Activated CD8-positive, alpha-beta T cell treated with anti-CD3 and anti-CD28 coated beads, Interleukin-2, amount 10 ng/mL, durations not matched to agents 7 days and 5 days (primary cell): Measurements from ENCODE around the gene TFAM. TPM values are rescaled to one million over a fixed set of nuclear protein-coding genes. Genes with fewer than 3 reads are reported as not detected.

Experiments used
- ATAC-seq: fragments of 150-1000 bp; cut with Tn5 transposase; one replicate; pipeline ENCODE4 v1.10.0; 2021; ENCODE audit warnings: moderate library complexity
- CTCF ChIA-PET: fragments of 350-600 bp; sonication (Branson Sonifier 250); formaldehyde crosslinking; loops from one replicate; lab custom pipeline; 2021; ENCODE audit warnings: antibody characterized with exemption; lab: Charles Lee
- POLR2A ChIA-PET: fragments of 350-600 bp; sonication (Branson Sonifier 250); formaldehyde crosslinking; loops from one replicate; lab custom pipeline; 2021; ENCODE audit warnings: antibody characterized with exemption; lab: Charles Lee
- DNase-seq: peaks from one replicate; pipeline ENCODE4 v3.0.0-alpha.2; 2020
- H3K27ac Mint-ChIP-seq: one replicate; pipeline ENCODE4 v1.8.0; 2021; ENCODE audit warnings: mild to moderate bottlenecking, mixed read lengths
- H3K27me3 Mint-ChIP-seq: one replicate; pipeline ENCODE4 v1.8.0; 2021; ENCODE audit warnings: low read depth, mixed read lengths
- H3K36me3 Mint-ChIP-seq: one replicate; pipeline ENCODE4 v1.8.0; 2021; ENCODE audit warnings: low read depth, mixed read lengths
- H3K4me1 Mint-ChIP-seq: one replicate; pipeline ENCODE4 v1.8.0; 2021; ENCODE audit warnings: low read depth, mixed read lengths
- H3K4me3 Mint-ChIP-seq: one replicate; pipeline ENCODE4 v1.8.0; 2021; ENCODE audit warnings: mild to moderate bottlenecking, mixed read lengths
- H3K9me3 Mint-ChIP-seq: one replicate; pipeline ENCODE4 v1.8.0; 2022; ENCODE audit warnings: mixed read lengths; ENCODE audit not compliant: insufficient read depth
- total RNA-seq, 2 experiments: library from RNA; stranded (reverse); gene quantifications; one replicate each; pipeline ENCODE4 v1.2.3, GENCODE V29; 2021

The TFAM gene
- total RNA-seq, 2 experiments from 2014 or later, result 64.1 to 67.2 TPM

DNA sequence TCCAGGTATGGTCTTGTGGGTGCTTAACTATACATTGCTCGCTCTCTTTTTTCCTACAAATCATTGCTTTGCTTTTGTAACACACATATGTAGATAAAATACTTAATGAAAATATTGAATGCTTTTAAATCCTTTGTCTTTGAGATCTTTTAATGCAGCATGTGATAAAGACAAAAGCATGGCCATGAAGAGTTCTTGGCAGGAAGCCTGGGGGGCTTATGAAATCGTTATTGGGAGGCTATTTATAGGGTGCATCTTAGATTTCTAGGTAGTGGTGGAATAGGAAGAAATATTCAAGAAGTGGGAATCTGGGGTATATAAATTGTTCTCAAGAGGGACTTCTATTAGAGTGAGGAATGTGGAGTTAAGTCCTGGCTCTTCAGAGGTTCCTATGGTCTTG lies 28.5 kb upstream of the TFAM start:
- Mint-ChIP-seq H3K4me1 (peaks cover 16% of the 10 kb centered on the region), H3K9me3 (no peaks in the 10 kb centered on the region), H3K4me3 (no peak overlapping the region), H3K27me3 (no peaks in the 10 kb centered on the region), H3K36me3 (peaks cover 3% of the 10 kb centered on the region), H3K27ac (no peak overlapping the region)
- ChIA-PET POLR2A (no interaction called here), CTCF (no interaction called here)
- DNase-seq (no peak), ATAC-seq (no peak)

DNA sequence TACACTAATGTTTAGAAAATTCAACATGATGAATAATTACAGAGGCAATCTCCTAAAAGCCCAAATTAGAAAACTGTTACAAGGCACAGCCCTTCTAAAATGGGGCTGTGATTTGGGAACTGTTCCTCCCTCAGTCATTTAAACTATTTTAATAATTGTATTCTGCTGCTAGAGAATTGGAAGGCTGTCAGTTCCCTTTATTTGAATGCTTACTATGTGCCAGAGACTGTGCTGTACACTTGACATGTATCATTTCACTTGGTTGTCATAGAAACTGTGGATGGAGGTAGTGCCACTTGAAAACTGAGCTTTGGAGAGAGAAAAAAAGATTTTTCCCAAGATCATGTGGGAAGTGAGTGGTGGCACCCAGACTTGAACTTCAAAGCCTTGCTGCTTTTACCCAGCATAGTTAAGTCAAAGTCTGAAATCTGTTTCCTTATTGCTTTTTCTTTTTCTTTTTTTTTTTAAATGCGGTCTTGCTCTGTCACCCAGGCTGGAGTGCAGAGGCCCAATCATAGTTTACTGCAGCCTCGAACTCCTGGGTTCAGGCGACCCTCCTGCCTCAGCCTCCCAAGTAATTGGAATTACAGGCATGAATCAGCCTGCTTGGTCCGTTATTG lies 26.8 kb upstream of the TFAM start:
- Mint-ChIP-seq H3K27ac (no peak overlapping the region), H3K36me3 (peaks cover 3% of the 10 kb centered on the region), H3K9me3 (no peaks in the 10 kb centered on the region), H3K27me3 (no peaks in the 10 kb centered on the region), H3K4me3 (no peak overlapping the region), H3K4me1 (peaks cover 16% of the 10 kb centered on the region)
- ATAC-seq (no peak), DNase-seq (no peak)
- POLR2A ChIA-PET, result no interaction called here
- CTCF ChIA-PET, result no interaction called here

DNA sequence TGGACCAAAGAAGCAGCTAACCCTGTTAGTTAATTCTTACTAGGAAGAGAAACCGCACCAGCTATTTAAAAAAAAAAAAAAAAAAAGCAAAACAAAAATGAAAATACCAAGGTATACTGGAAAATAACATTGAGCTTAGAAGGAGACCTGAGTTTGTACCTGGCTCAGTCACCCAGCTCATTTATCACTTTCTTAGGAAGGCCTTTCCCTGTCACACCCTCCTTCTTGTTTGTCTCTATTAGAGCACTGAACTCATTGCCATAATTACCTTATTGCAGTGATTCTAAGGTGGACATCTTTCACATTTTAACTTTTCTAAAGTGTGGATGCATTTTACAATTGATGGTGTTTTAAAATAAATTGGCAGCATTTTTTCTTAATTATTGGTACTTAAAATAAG lies 26.3 kb upstream of the TFAM start:
- Mint-ChIP-seq H3K27ac (no peak overlapping the region), H3K4me3 (no peak overlapping the region), H3K36me3 (peaks cover 5% of the 10 kb centered on the region), H3K4me1 (peaks cover 16% of the 10 kb centered on the region), H3K9me3 (no peaks in the 10 kb centered on the region), H3K27me3 (no peaks in the 10 kb centered on the region)
- ATAC-seq, result no peak
- DNase-seq, result no peak
- CTCF ChIA-PET, result no interaction called here
- POLR2A ChIA-PET, result no interaction called here

DNA sequence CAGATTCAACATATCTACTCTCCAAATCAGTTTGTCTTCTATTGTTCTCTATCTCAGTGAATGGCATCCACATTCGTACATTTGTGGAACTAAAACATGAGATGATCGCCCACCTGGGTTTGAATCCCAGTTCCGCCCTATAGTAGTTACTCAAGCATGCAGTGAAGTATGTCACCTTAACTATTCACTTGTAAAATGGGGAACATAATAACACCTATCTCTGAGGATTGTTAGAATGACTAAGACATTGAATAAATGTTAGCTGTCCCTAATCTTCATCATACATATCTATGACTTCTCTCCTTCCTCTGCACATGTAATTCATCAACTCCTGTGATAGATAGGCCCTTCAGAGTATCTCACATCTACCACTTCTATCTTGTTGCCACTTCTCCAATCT lies 25.7 kb upstream of the TFAM start:
- no peak overlapping the region for H3K27ac Mint-ChIP-seq
- H3K36me3 Mint-ChIP-seq, result peaks cover 8% of the 10 kb centered on the region
- no peaks in the 10 kb centered on the region for H3K27me3 Mint-ChIP-seq
- no peak for ATAC-seq
- no peak for DNase-seq
- H3K4me3 Mint-ChIP-seq, result no peak overlapping the region
- ChIA-PET CTCF (interaction anchor here (1.5 kb wide), 1 partner anchor 25 kb away, joined by 6 read pairs; the partner anchor contains the start of gene TFAM), POLR2A (no interaction called here)
- H3K4me1 Mint-ChIP-seq, result peaks cover 16% of the 10 kb centered on the region
- no peaks in the 10 kb centered on the region for H3K9me3 Mint-ChIP-seq

DNA sequence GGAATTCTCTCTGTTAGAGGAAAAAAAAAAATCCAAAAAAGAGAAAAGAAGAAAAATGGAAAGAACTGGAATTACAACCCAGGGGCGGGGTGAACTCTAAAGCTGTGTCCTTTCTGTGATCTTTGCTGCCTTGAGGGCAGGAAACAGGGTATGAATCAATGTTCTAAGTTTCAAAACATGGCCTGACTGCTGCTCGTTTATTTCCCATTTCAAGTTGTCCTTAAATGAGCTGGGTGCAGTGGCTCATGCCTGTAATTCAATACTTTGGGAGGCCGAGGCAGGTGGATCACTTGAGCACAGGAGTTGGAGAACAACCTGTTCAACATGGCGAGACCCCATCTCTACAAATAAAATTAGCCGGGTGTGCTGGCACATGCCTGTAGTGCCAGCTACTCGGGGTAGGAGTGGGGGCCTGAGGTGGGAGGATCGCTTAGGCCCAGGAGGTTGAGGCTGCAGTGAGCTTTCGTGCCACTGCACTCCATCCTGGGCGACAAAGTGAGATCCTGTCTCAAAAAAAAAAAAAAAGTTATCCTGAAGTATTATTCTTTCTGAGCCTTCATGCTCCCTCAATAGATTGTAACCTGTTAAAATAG lies 24.7 kb upstream of the TFAM start:
- Mint-ChIP-seq H3K4me1 (peaks cover 16% of the 10 kb centered on the region), H3K27me3 (no peaks in the 10 kb centered on the region), H3K4me3 (no peak overlapping the region), H3K27ac (no peak overlapping the region), H3K9me3 (no peaks in the 10 kb centered on the region), H3K36me3 (peaks cover 8% of the 10 kb centered on the region)
- ATAC-seq (no peak), DNase-seq (no peak)
- ChIA-PET CTCF (interaction anchor here (0.7 to 1.5 kb wide), 2 partner anchors 24 to 314 kb away, joined by 3 to 6 read pairs; partner anchors contain the start of gene TFAM), POLR2A (interaction anchor here (1.4 kb wide), 1 partner anchor 24 kb away, joined by 3 read pairs; no protein-coding TSS in a partner anchor)

DNA sequence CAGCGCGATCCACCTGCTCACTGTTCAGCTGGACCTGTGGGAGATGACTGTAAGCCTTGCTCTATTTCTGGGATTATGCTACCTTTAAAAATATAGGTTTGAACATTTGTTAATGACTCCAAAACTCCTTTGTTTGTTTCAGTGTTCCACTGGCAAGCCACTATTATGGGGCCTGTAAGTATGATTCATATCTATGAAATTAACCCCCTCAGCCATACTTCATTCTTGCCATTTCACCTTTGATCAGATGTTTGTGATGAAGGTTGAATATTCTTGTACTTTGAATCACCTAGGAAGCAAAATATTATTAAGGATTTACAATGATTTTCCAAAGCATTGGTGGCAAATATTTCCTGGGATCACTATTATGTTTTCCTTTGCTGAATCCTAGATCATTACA lies 23.9 kb upstream of the TFAM start:
- no peaks in the 10 kb centered on the region for H3K9me3 Mint-ChIP-seq
- peaks cover 8% of the 10 kb centered on the region for H3K36me3 Mint-ChIP-seq
- H3K27me3 Mint-ChIP-seq, result no peaks in the 10 kb centered on the region
- H3K27ac Mint-ChIP-seq, result no peak overlapping the region
- H3K4me3 Mint-ChIP-seq, result no peak overlapping the region
- CTCF ChIA-PET, result interaction anchor here (0.7 kb wide), 1 partner anchor 313 kb away, joined by 3 read pairs; no protein-coding TSS in a partner anchor
- POLR2A ChIA-PET, result interaction anchor here (1.4 kb wide), 1 partner anchor 23 kb away, joined by 3 read pairs; no protein-coding TSS in a partner anchor
- no peak for ATAC-seq
- H3K4me1 Mint-ChIP-seq, result peaks cover 16% of the 10 kb centered on the region
- no peak for DNase-seq

DNA sequence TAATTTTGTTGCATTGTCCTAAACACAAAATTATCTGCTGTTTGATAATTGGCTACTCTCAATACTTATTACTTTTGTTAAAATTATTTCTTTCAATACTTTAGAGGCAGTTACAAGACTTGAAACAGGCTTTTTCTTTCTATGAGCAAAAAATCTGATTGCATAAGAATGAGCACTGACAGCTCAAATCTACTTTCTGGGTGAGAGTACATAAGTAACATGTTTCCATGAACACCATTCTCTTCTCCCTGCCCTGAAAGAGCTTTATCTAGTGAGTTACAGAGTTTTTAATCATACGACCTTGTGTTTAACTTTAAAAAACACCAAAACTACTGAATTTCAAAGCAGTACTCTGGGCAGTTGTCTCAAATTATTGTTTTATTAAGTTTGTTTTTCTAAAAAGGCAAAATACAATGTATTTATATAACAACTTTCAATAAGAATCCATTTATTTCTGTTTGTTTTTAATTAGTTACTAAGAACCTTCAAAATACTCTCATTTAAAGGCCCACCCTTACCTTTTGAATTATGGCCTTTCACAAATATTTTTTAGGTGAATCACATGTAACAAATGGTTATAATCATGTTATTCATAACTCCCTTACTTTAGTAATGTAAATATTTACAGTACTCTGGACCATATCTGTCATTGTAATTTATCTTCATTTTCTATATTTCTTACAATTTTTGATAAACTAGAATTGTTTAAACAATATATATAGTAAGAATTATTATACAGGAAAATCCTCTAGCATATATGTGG lies 23.0 kb upstream of the TFAM start:
- POLR2A ChIA-PET, result no interaction called here
- no peak overlapping the region for H3K27ac Mint-ChIP-seq
- no peaks in the 10 kb centered on the region for H3K9me3 Mint-ChIP-seq
- ATAC-seq (no peak), DNase-seq (no peak)
- peaks cover 8% of the 10 kb centered on the region for H3K36me3 Mint-ChIP-seq
- H3K4me1 Mint-ChIP-seq, result peaks cover 16% of the 10 kb centered on the region
- no peaks in the 10 kb centered on the region for H3K27me3 Mint-ChIP-seq
- CTCF ChIA-PET, result no interaction called here
- H3K4me3 Mint-ChIP-seq, result no peak overlapping the region

DNA sequence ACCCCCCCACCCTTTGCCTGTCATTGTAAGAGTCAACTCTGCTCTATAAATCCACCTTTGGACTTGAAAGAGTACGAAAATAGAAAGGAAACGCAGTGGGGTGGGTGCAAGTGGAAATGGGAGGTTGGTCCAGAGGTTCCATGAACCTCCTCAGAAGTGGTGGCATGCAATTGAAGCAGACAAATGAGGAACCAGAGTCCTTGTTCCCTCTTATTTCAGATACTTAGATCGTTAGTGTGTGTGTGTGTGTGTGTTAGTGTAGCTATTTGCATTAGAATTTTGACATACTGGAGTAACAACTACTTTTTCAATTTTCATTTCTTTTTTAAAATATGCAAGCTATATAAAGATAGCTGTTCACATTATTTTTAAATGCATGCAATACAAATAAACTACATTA lies 18.1 kb upstream of the TFAM start:
- H3K9me3 Mint-ChIP-seq, result no peaks in the 10 kb centered on the region
- H3K36me3 Mint-ChIP-seq, result peaks cover 5% of the 10 kb centered on the region
- H3K27me3 Mint-ChIP-seq, result no peaks in the 10 kb centered on the region
- no peak for ATAC-seq
- POLR2A ChIA-PET, result no interaction called here
- no peaks in the 10 kb centered on the region for H3K4me1 Mint-ChIP-seq
- H3K27ac Mint-ChIP-seq, result no peak overlapping the region
- CTCF ChIA-PET, result interaction anchor here (1.1 kb wide), 1 partner anchor 18 kb away, joined by 3 read pairs; the partner anchor contains the start of gene TFAM
- no peak overlapping the region for H3K4me3 Mint-ChIP-seq
- no peak for DNase-seq

DNA sequence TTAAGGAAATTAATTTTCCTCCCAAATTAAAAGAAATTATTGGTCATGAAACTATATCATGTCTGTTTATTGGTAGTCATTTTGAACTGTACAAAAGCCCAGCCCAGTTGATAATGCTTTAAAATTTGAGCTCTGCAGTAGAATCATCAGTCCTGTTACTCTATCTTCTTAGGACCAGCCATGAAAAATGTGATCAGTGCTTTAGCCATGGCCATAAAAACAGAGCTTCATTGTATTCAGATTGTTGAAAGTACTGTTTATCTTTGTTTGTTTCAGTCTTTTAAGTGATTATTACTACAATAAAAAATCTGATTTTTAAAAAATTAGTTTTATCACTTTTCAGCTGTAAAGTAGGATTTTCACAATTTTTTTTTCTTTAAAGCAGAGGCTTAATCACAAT lies 13.7 kb upstream of the TFAM start:
- no peaks in the 10 kb centered on the region for H3K4me1 Mint-ChIP-seq
- no peaks in the 10 kb centered on the region for H3K36me3 Mint-ChIP-seq
- ATAC-seq, result no peak
- CTCF ChIA-PET, result interaction anchor here (1.6 kb wide), 1 partner anchor 14 kb away, joined by 5 read pairs; the partner anchor contains the start of gene TFAM
- no peak overlapping the region for H3K4me3 Mint-ChIP-seq
- POLR2A ChIA-PET, result no interaction called here
- H3K27me3 Mint-ChIP-seq, result no peaks in the 10 kb centered on the region
- DNase-seq, result no peak
- no peak overlapping the region for H3K27ac Mint-ChIP-seq
- H3K9me3 Mint-ChIP-seq, result no peaks in the 10 kb centered on the region

DNA sequence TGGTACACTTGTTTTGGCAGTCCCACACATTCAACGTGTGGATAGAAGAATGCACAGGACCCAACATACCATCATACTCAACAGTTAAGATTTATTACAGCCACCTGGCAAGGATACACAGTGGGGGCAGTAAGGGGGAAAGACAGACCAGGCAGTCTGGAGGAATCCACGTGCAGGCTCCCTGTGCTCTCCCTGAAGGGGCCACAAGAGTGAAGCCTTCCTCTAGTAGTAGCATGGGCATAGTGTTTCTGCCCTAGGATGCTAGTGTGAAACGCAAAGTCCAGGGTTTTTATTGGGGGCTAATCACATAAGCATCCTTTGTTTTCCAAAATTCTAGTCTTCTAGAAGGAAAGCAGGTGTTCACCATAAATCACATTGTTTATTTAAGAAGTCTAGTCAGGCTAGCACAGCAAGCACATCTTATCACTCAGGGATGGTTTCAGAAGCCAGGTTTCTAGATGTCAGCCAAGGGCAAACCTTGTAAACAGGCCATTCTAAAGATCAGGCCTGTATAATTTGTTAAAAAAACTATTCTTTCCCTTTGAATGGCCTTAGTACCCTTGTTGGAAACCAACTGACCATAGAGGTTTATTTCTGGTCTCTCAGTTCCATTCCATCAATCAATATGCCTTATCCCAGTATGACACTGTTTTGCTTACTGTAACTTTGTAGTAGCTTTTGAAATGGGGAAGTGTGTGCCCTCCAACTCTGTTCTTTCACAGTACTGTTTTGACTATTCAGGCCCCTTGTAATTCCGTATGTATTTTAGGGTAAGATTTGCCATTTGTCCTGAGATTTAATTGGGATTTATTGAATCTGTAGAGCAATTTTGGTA lies 12.4 kb upstream of the TFAM start:
- Mint-ChIP-seq H3K9me3 (no peaks in the 10 kb centered on the region), H3K36me3 (no peaks in the 10 kb centered on the region), H3K4me3 (no peak overlapping the region), H3K4me1 (no peaks in the 10 kb centered on the region), H3K27ac (no peak overlapping the region), H3K27me3 (no peaks in the 10 kb centered on the region)
- ChIA-PET POLR2A (no interaction called here), CTCF (interaction anchor here (1.4 kb wide), 1 partner anchor 73 kb away, joined by 3 read pairs; no protein-coding TSS in a partner anchor)
- DNase-seq (no peak), ATAC-seq (no peak)

DNA sequence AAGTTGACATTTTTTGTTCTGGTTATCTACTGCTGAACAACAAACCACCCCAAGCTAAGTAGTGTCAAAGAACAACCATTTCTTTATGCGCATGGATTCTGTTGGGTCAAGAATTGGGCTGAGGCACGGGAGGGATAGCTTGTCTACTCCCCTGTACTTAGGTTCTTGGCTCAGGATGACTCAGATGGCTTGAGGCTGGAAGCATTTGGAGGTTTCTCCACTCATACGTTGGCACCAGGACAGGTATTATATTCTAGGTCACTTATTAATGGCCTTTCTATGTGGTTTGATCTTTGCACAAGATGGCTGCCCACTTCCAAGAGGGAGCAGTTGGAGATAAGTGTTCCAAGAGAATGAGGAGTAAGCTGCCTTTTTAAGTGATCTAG lies 11.8 kb upstream of the TFAM start:
- Mint-ChIP-seq H3K4me1 (no peaks in the 10 kb centered on the region), H3K27ac (no peak overlapping the region), H3K9me3 (no peaks in the 10 kb centered on the region), H3K4me3 (no peak overlapping the region), H3K36me3 (no peaks in the 10 kb centered on the region), H3K27me3 (no peaks in the 10 kb centered on the region)
- ATAC-seq (no peak), DNase-seq (no peak)
- ChIA-PET CTCF (interaction anchor here (1.0 to 1.4 kb wide), 2 partner anchors 11 to 73 kb away, joined by 3 to 4 read pairs; no protein-coding TSS in a partner anchor), POLR2A (no interaction called here)
